HG03520 (cell line): ENCODE measurements around the gene DOCK3.
"Not testable (repeated sequence)": the region's sequence is repeated elsewhere in the genome, so short reads cannot be mapped to it uniquely, and the experiment has no call there.

ENCODE experiments used
- ATAC-seq: cut with Tn5 transposase; IDR thresholded peaks from one replicate; pipeline ENCODE4 v1.9.1; 2021; ENCODE audit warnings: mild to moderate bottlenecking, moderate library complexity; ENCODE audit not compliant: unreplicated experiment

Gene DOCK3

GRCh38 chr3:51295625-51296024, 620.9 kb downstream of the DOCK3 start:
- ATAC-seq: no peak

GRCh38 chr3:51297333-51297732, 622.6 kb downstream of the DOCK3 start:
- no peak for ATAC-seq

GRCh38 chr3:51304230-51304629, 629.5 kb downstream of the DOCK3 start:
- ATAC-seq: no peak

GRCh38 chr3:51306093-51306492, 631.4 kb downstream of the DOCK3 start:
- no peak for ATAC-seq

- ATAC-seq: no peak
These were observed 632.7 kb downstream of the DOCK3 start for GRCh38 chr3:51307458-51307857.

- not testable (repeated sequence) for ATAC-seq
These were observed 633.3 kb downstream of the DOCK3 start for GRCh38 chr3:51307945-51308607.

GRCh38 chr3:51311055-51311454, 636.3 kb downstream of the DOCK3 start:
- ATAC-seq: no peak

- no peak for ATAC-seq
These were observed 653.5 kb downstream of the DOCK3 start for GRCh38 chr3:51328206-51328605.

- ATAC-seq: no peak
These were observed 655.3 kb downstream of the DOCK3 start for GRCh38 chr3:51330046-51330445.

GRCh38 chr3:51332156-51332555, 657.4 kb downstream of the DOCK3 start:
- no peak for ATAC-seq

GRCh38 chr3:51333021-51333420, 658.3 kb downstream of the DOCK3 start:
- no peak for ATAC-seq

GRCh38 chr3:51336261-51336660, 661.5 kb downstream of the DOCK3 start:
- ATAC-seq: no peak

GRCh38 chr3:51337666-51338065, 662.9 kb downstream of the DOCK3 start:
- ATAC-seq: no peak

- no peak for ATAC-seq
These were observed 663.9 kb downstream of the DOCK3 start for GRCh38 chr3:51338632-51339031.

- no peak for ATAC-seq
These were observed 665.5 kb downstream of the DOCK3 start for GRCh38 chr3:51340013-51340829.

- no peak for ATAC-seq
These were observed 666.4 kb downstream of the DOCK3 start for GRCh38 chr3:51340989-51341636.

- ATAC-seq: no peak
These were observed 669.4 kb downstream of the DOCK3 start for GRCh38 chr3:51343918-51344687.

- no peak for ATAC-seq
These were observed 676.0 kb downstream of the DOCK3 start for GRCh38 chr3:51350751-51351150.

GRCh38 chr3:51353131-51353530, 678.4 kb downstream of the DOCK3 start:
- ATAC-seq: no peak

GRCh38 chr3:51353691-51354090, 679.0 kb downstream of the DOCK3 start:
- ATAC-seq: no peak

- ATAC-seq: no peak
These were observed 679.4 kb downstream of the DOCK3 start for GRCh38 chr3:51354172-51354571.
